GM12864 (cell line): ENCODE results near the gene SMARCD3.

Experiments used
- DNase-seq: peaks from one replicate; pipeline ENCODE4 v3.0.0-alpha.2; 2011; ENCODE audit warnings: low read depth
- H3K4me3 ChIP-seq: 2 replicates; pipeline ENCODE4 v1.5.1; 2011; ENCODE audit warnings: mild to moderate bottlenecking, low read depth, low read length, control low read depth
- CTCF ChIP-seq: IDR thresholded peaks from 2 replicates; pipeline ENCODE4 v1.5.1; 2011; ENCODE audit warnings: low read depth, mild to moderate bottlenecking, moderate library complexity, low read length, control low read depth, inconsistent platforms; ENCODE audit errors: missing control alignments

Gene SMARCD3

GRCh38 chr7:151215396-151215795 lies 33.1 kb downstream of the SMARCD3 start:
- H3K4me3 ChIP-seq = no peak overlapping the region
- DNase-seq = no peak
- TF ChIP-seq CTCF = no peak

GRCh38 chr7:151213826-151214225 lies 34.7 kb downstream of the SMARCD3 start:
- DNase-seq = no peak
- H3K4me3 ChIP-seq = no peak overlapping the region
- no peak for TF ChIP-seq CTCF

- DNase-seq = no peak
- H3K4me3 ChIP-seq = no peak overlapping the region
- TF ChIP-seq CTCF = no peak
Measured at GRCh38 chr7:151212626-151213025, 35.9 kb downstream of the SMARCD3 start.

GRCh38 chr7:151211155-151211772 lies 37.2 kb downstream of the SMARCD3 start:
- DNase-seq = no peak
- H3K4me3 ChIP-seq = no peak overlapping the region
- TF ChIP-seq CTCF = no peak

- no peak for DNase-seq
- no peak within 1 kb of the TSS for H3K4me3 ChIP-seq
- no peak for TF ChIP-seq CTCF
Measured at GRCh38 chr7:151210087-151210854, 38.2 kb downstream of the SMARCD3 start, which contains the start of gene H2BK1. Gene H2BK1 (minus strand): TSS chr7:151210488. CDS start chr7:151210318, 170 bp downstream.

- no peak for TF ChIP-seq CTCF
- no peak overlapping the region for H3K4me3 ChIP-seq
- no peak for DNase-seq
Measured at GRCh38 chr7:151209588-151209987, 38.9 kb downstream of the SMARCD3 start.
